CD14-positive monocyte (primary cell): Measurements from ENCODE around the gene GLRA2. TPM values are rescaled to one million over a fixed set of nuclear protein-coding genes. Genes with fewer than 3 reads are reported as not detected.

Source experiments
- DNase-seq, 3 donors: peaks; one replicate each; pipeline ENCODE4 v3.0.0-alpha.2; 2011 to 2022
- H2AFZ ChIP-seq: 2 replicates; pipeline ENCODE4 v1.6.0; 2012; ENCODE audit warnings: mild to moderate bottlenecking, low read depth, low read length, inconsistent platforms; ENCODE audit not compliant: insufficient read depth, poor library complexity, severe bottlenecking
- H3K27ac ChIP-seq, 2 donors: 1 replicate in 1 of 2; 2 replicates in 1 of 2; pipeline ENCODE4 v1.5.1; 2012 to 2013; ENCODE audit warnings: low read length in 2 of 2, control low read depth in 1 of 2, inconsistent platforms in 1 of 2, low read depth in 1 of 2, mild to moderate bottlenecking in 1 of 2
- H3K27me3 ChIP-seq, 2 donors: one replicate each; pipeline versions ENCODE4 v1.6.0 to v1.6.1; 2011 to 2013; ENCODE audit warnings: low read length in 2 of 2; ENCODE audit not compliant: control insufficient read depth in 2 of 2, insufficient read depth in 2 of 2
- H3K36me3 ChIP-seq, 2 donors: replicated peaks in 1 of 2; 1 replicate in 1 of 2; 2 replicates in 1 of 2; pipeline versions ENCODE4 v1.5.1 to v1.6.1; 2012 to 2013; ENCODE audit warnings: low read length in 2 of 2, control low read depth in 1 of 2, inconsistent platforms in 1 of 2, mild to moderate bottlenecking in 1 of 2; ENCODE audit not compliant: insufficient read depth in 2 of 2, control insufficient read depth in 1 of 2
- H3K4me1 ChIP-seq, 2 donors: 1 replicate in 1 of 2; 2 replicates in 1 of 2; pipeline versions ENCODE4 v1.5.1 to v1.6.1; 2012 to 2013; ENCODE audit warnings: low read length in 2 of 2, control low read depth in 1 of 2, inconsistent platforms in 1 of 2, mild to moderate bottlenecking in 1 of 2, moderate library complexity in 1 of 2; ENCODE audit not compliant: insufficient read depth in 2 of 2, control insufficient read depth in 1 of 2
- H3K4me2 ChIP-seq: replicated peaks from 2 replicates; pipeline ENCODE3; 2012; ENCODE audit warnings: low read length, moderate library complexity, mild to moderate bottlenecking; ENCODE audit not compliant: poor library complexity, severe bottlenecking; ENCODE audit errors: extremely low read depth
- H3K4me3 ChIP-seq, 3 experiments: fragments of 200-600 bp in 1 of 3; sonication (generic) in 1 of 3; replicated peaks in 1 of 3; 1 replicate in 2 of 3; 2 replicates in 1 of 3; pipeline ENCODE4 v1.5.1; 2011 to 2013; ENCODE audit warnings: low read length in 3 of 3, mild to moderate bottlenecking in 3 of 3, control low read depth in 2 of 3, low read depth in 2 of 3, inconsistent platforms in 1 of 3, moderate library complexity in 1 of 3
- H3K79me2 ChIP-seq: 2 replicates; pipeline ENCODE4 v1.6.0; 2012; ENCODE audit warnings: mild to moderate bottlenecking, control low read depth, inconsistent platforms, low read length, moderate library complexity; ENCODE audit not compliant: insufficient read depth
- H3K9ac ChIP-seq: 2 replicates; pipeline ENCODE4 v1.6.0; 2017; ENCODE audit warnings: low read length, mild to moderate bottlenecking; ENCODE audit not compliant: insufficient read depth, poor library complexity, severe bottlenecking
- H3K9me3 ChIP-seq, 2 donors: replicated peaks in 1 of 2; 1 replicate in 1 of 2; 2 replicates in 1 of 2; pipeline versions ENCODE4 v1.5.1 to v1.6.1; 2012 to 2013; ENCODE audit warnings: low read length in 2 of 2, control low read depth in 1 of 2; ENCODE audit not compliant: control insufficient read depth in 1 of 2, insufficient read depth in 1 of 2
- H4K20me1 ChIP-seq: 2 replicates; pipeline ENCODE4 v1.6.0; 2012; ENCODE audit warnings: mild to moderate bottlenecking, low read length, control low read depth, moderate library complexity; ENCODE audit not compliant: insufficient read depth
- H3K27ac Mint-ChIP-seq, 7 donors: one replicate each; pipeline ENCODE4 v1.8.0; 2020; ENCODE audit warnings: mild to moderate bottlenecking in 7 of 7, mixed read lengths in 7 of 7, moderate library complexity in 6 of 7, inconsistent platforms in 2 of 7
- H3K27me3 Mint-ChIP-seq, 3 donors: one replicate each; pipeline ENCODE4 v1.8.0; 2021 to 2022; ENCODE audit warnings: low read depth in 3 of 3, mild to moderate bottlenecking in 3 of 3, mixed read lengths in 3 of 3, moderate library complexity in 3 of 3, inconsistent platforms in 1 of 3
- H3K36me3 Mint-ChIP-seq, 2 donors: one replicate each; pipeline ENCODE4 v1.8.0; 2020; ENCODE audit warnings: mixed read lengths in 2 of 2, inconsistent platforms in 1 of 2, mild to moderate bottlenecking in 1 of 2
- H3K4me1 Mint-ChIP-seq: one replicate; pipeline ENCODE4 v1.8.0; 2020; ENCODE audit warnings: mild to moderate bottlenecking, mixed read lengths
- H3K4me3 Mint-ChIP-seq, 2 donors: one replicate each; pipeline ENCODE4 v1.8.0; 2020; ENCODE audit warnings: mild to moderate bottlenecking in 2 of 2, mixed read lengths in 2 of 2, moderate library complexity in 1 of 2
- H3K9me3 Mint-ChIP-seq, 7 donors: one replicate each; pipeline ENCODE4 v1.8.0; 2020 to 2022; ENCODE audit warnings: mixed read lengths in 7 of 7, mild to moderate bottlenecking in 6 of 7, moderate library complexity in 6 of 7, inconsistent platforms in 2 of 7
- CTCF ChIP-seq: fragments of 200-600 bp; IDR thresholded peaks from one replicate; pipeline ENCODE4 v1.8.0; 2022; ENCODE audit warnings: antibody characterized with exemption, mild to moderate bottlenecking
- WGBS: methylation state at CpG from one replicate; pipeline ENCODE4 v1.1.5; 2013; ENCODE audit warnings: missing lambda C conversion rate; ENCODE audit not compliant: insufficient coverage; 5-methylcytosine and 5-hydroxymethylcytosine counted together
- intact Hi-C, 2 donors: fragments of 100-400 bp; cut with micrococcal nuclease; formaldehyde crosslinking; loops; one replicate each; pipeline versions ENCODE4 v1.15.0 to v1.15.1; 2023
- polyA plus RNA-seq, 3 donors: library from polyadenylated mRNA; depleted of rRNA in 1 of 3; unstranded in 2 of 3; stranded (reverse) in 1 of 3; fragments of 300-500 nt in 2 of 3; fragments of >200 nt in 1 of 3; fragmentation: Illumina TruSeq in 2 of 3; gene quantifications; 1 replicate in 2 of 3; 2 replicates in 1 of 3; pipeline ENCODE4 v1.2.3, GENCODE V29; 2012 to 2021

GLRA2 gene
- polyA plus RNA-seq, 3 donors = not detected

GRCh38 chrX:14533867-14534266 is 4.5 kb downstream of the GLRA2 start:
- H3K4me3 Mint-ChIP-seq = no peak overlapping the region
- H3K4me1 Mint-ChIP-seq = peaks cover 3% of the 10 kb centered on the region
- no peak overlapping the region for H3K9ac ChIP-seq
- intact Hi-C loops = no loop called here
- peaks cover 3 to 8% (median 3%) of the 10 kb centered on the region in 3 donors for H3K27me3 Mint-ChIP-seq
- H3K4me1 ChIP-seq = no peaks in the 10 kb centered on the region
- H3K4me2 ChIP-seq = no peak overlapping the region
- no CpG with 5 or more reads among the region's 1 CpG for WGBS
- H3K9me3 Mint-ChIP-seq = peaks cover 0 to 2% (median 0%) of the 10 kb centered on the region in 7 donors
- H3K4me3 ChIP-seq = no peak overlapping the region
- no peak overlapping the region for H3K27ac Mint-ChIP-seq
- no peak for TF ChIP-seq CTCF
- no peaks in the 10 kb centered on the region for H3K79me2 ChIP-seq
- no peak overlapping the region for H3K27ac ChIP-seq
- no peaks in the 10 kb centered on the region for H3K36me3 Mint-ChIP-seq
- no peaks in the 10 kb centered on the region for H3K9me3 ChIP-seq
- H4K20me1 ChIP-seq = no peaks in the 10 kb centered on the region
- H3K27me3 ChIP-seq = peaks cover 2 to 4% of the 10 kb centered on the region in 2 donors
- DNase-seq = no peak
- no peak overlapping the region for H2AFZ ChIP-seq
- no peaks in the 10 kb centered on the region for H3K36me3 ChIP-seq

- no peak overlapping the region for H3K27ac Mint-ChIP-seq
- H3K9me3 ChIP-seq = no peaks in the 10 kb centered on the region
- H3K9me3 Mint-ChIP-seq = peaks cover 0 to 1% (median 0%) of the 10 kb centered on the region in 7 donors
- H3K27me3 ChIP-seq = no peaks in the 10 kb centered on the region
- H4K20me1 ChIP-seq = no peaks in the 10 kb centered on the region
- H3K36me3 Mint-ChIP-seq = no peaks in the 10 kb centered on the region
- no peaks in the 10 kb centered on the region for H3K4me1 ChIP-seq
- TF ChIP-seq CTCF = no peak
- peaks cover 0 to 2% (median 0%) of the 10 kb centered on the region in 3 donors for H3K27me3 Mint-ChIP-seq
- 60% methylated on average over 1 of the region's 4 CpGs for WGBS
- H3K4me3 ChIP-seq = no peak overlapping the region
- no peak overlapping the region for H3K9ac ChIP-seq
- no peak overlapping the region for H2AFZ ChIP-seq
- no peak overlapping the region for H3K27ac ChIP-seq
- DNase-seq = no peak
- no peaks in the 10 kb centered on the region for H3K79me2 ChIP-seq
- H3K36me3 ChIP-seq = no peaks in the 10 kb centered on the region
- no peaks in the 10 kb centered on the region for H3K4me1 Mint-ChIP-seq
- no peak overlapping the region for H3K4me3 Mint-ChIP-seq
- H3K4me2 ChIP-seq = no peak overlapping the region
- intact Hi-C loops = no loop called here
Observed at GRCh38 chrX:14546190-14546589, 16.9 kb downstream of the GLRA2 start.
